ENCODE measurements around the gene CIDEB. TPM values are rescaled to one million over a fixed set of nuclear protein-coding genes. Genes with fewer than 3 reads are reported as not detected.

CIDEB gene
- total and polyA plus RNA-seq, 2 donors (not counting 1 experiment from before 2014, with no cell fraction given) = 26.2 to 32.8 TPM

GRCh38 chr14:24261969-24262327 lies 45.8 kb downstream of the CIDEB start:
- no peak overlapping the region for H3K4me3 Mint-ChIP-seq
- Histone ChIP-seq H3K36me3 (replicated peaks in 1 of 2; ENCODE audit: control extremely low read depth in 1 of 2, control insufficient read depth in 1 of 2, extremely low read depth in 1 of 2, insufficient read depth in 2 of 2, low read length in 1 of 2) (peaks cover 0 to 15% of the 10 kb centered on the region in 2 experiments), H4K20me1 (ENCODE audit: control insufficient read depth, insufficient read depth, low read length, poor library complexity, severe bottlenecking) (no peaks in the 10 kb centered on the region), H3K27ac (ENCODE audit: low read length in 2 of 2) (no peak overlapping the region), H3K9me3 (ENCODE audit: control extremely low read depth in 1 of 3, control insufficient read depth in 2 of 3, insufficient read depth in 1 of 3, low read length in 2 of 3) (no peaks in the 10 kb centered on the region), H3K27me3 (replicated peaks in 1 of 4; ENCODE audit: control extremely low read depth in 1 of 4, control insufficient read depth in 3 of 4, insufficient read depth in 4 of 4, low read length in 3 of 4) (no peaks in the 10 kb centered on the region), H2AFZ (ENCODE audit: insufficient read depth, low read depth, low read length, poor library complexity, severe bottlenecking) (no peak overlapping the region), H3K4me1 (ENCODE audit: control insufficient read depth in 2 of 2, insufficient read depth in 2 of 2, low read length in 2 of 2) (no peaks in the 10 kb centered on the region), H3K9ac (ENCODE audit: low read length) (no peak overlapping the region), H3K4me3 (ENCODE audit: control extremely low read depth in 1 of 5, extremely low read depth in 1 of 5, insufficient read depth in 1 of 5, low read depth in 2 of 5, low read length in 4 of 5) (no peak overlapping the region), H3K79me2 (ENCODE audit: control insufficient read depth, insufficient read depth, low read length) (no peaks in the 10 kb centered on the region), H3K4me2 (replicated peaks; ENCODE audit: low read depth, low read length, poor library complexity, severe bottlenecking) (no peak overlapping the region)
- intact Hi-C loops (cut with micrococcal nuclease) = no loop called here
- no peak for DNase-seq
- ChIA-PET POLR2A (no interaction called here), CTCF (interaction anchor here (0.7 to 0.9 kb wide), 3 partner anchors 9 to 31 kb away, joined by 3 read pairs; partner anchors contain the start of gene RABGGTA)
- H3K27ac Mint-ChIP-seq = no peak overlapping the region
- no peak for TF ChIP-seq CTCF (IDR thresholded peaks at IDR 0.05)
- TF ChIP-seq EZH2 (IDR thresholded peaks at IDR 0.05; ENCODE audit: borderline replicate concordance, insufficient read depth, low read depth, low read length, poor library complexity, severe bottlenecking) = no peak
- 95% methylated on average over 16 of the region's 19 CpGs for WGBS (ENCODE audit: insufficient coverage)
- no peak for ATAC-seq (ENCODE audit: low read depth)
- H3K9me3 Mint-ChIP-seq (ENCODE audit: insufficient read depth) = no peaks in the 10 kb centered on the region
- H3K27me3 Mint-ChIP-seq = no peaks in the 10 kb centered on the region
- no peaks in the 10 kb centered on the region for H3K4me1 Mint-ChIP-seq

DNA sequence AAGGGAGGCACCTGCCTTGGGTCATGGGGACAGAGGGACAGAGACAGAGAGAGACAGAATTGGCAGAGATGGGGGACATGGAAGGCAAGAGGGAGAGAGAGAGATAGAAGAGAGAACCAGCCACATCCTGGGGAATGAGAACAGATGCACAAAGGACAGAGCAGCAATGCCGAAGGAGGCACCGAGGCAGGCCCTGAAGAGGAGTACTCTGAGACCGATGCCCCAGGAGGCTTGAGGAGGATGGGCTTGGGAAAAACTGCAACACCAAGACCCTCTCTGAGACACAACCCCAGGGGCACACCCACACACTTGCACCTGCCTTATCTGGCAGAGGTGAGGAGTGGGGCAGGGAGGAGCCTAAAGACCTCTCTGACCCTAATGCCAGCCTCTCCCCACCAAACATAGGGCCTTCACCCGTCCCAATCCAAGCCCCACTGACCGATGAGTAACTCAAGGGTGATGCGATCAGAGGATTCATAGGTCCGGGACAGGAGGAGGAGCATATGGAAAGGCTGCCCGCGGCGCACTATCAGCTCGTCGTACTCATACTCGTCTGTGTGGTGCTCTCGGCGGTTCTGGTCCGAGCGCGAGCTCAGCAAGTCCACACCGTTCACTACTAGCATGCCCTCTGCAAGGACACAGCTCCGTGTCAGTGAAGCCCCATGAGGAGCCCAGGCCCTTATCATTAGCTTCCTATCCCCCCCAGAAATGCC lies 46.4 kb downstream of the CIDEB start:
- no peak overlapping the region for H3K27ac ChIP-seq (ENCODE audit: low read length in 2 of 2)
- no peaks in the 10 kb centered on the region for H3K27me3 ChIP-seq (replicated peaks in 1 of 4; ENCODE audit: control extremely low read depth in 1 of 4, control insufficient read depth in 3 of 4, insufficient read depth in 4 of 4, low read length in 3 of 4)
- H3K9ac ChIP-seq (ENCODE audit: low read length) = no peak overlapping the region
- H3K4me1 ChIP-seq (ENCODE audit: control insufficient read depth in 2 of 2, insufficient read depth in 2 of 2, low read length in 2 of 2) = no peaks in the 10 kb centered on the region
- no peaks in the 10 kb centered on the region for H3K9me3 Mint-ChIP-seq (ENCODE audit: insufficient read depth)
- intact Hi-C loops (cut with micrococcal nuclease) = no loop called here
- POLR2A ChIA-PET = no interaction called here
- WGBS (ENCODE audit: insufficient coverage) = over 99% methylated on average over 16 of the region's 20 CpGs
- H3K27me3 Mint-ChIP-seq = no peaks in the 10 kb centered on the region
- no peak overlapping the region for H3K4me3 Mint-ChIP-seq
- no peaks in the 10 kb centered on the region for H4K20me1 ChIP-seq (ENCODE audit: control insufficient read depth, insufficient read depth, low read length, poor library complexity, severe bottlenecking)
- H3K79me2 ChIP-seq (ENCODE audit: control insufficient read depth, insufficient read depth, low read length) = no peaks in the 10 kb centered on the region
- ATAC-seq (ENCODE audit: low read depth) (no peak), DNase-seq (no peak)
- no peak overlapping the region for H3K4me2 ChIP-seq (replicated peaks; ENCODE audit: low read depth, low read length, poor library complexity, severe bottlenecking)
- H3K36me3 ChIP-seq (replicated peaks in 1 of 2; ENCODE audit: control extremely low read depth in 1 of 2, control insufficient read depth in 1 of 2, extremely low read depth in 1 of 2, insufficient read depth in 2 of 2, low read length in 1 of 2) = peaks cover 0 to 10% of the 10 kb centered on the region in 2 experiments
- H3K9me3 ChIP-seq (ENCODE audit: control extremely low read depth in 1 of 3, control insufficient read depth in 2 of 3, insufficient read depth in 1 of 3, low read length in 2 of 3) = no peaks in the 10 kb centered on the region
- no peaks in the 10 kb centered on the region for H3K4me1 Mint-ChIP-seq
- CTCF ChIA-PET = interaction anchor here (0.7 to 0.9 kb wide), 3 partner anchors 10 to 31 kb away, joined by 3 read pairs; partner anchors contain the start of gene RABGGTA
- no peak for TF ChIP-seq CTCF (IDR thresholded peaks at IDR 0.05)
- no peak for TF ChIP-seq EZH2 (IDR thresholded peaks at IDR 0.05; ENCODE audit: borderline replicate concordance, insufficient read depth, low read depth, low read length, poor library complexity, severe bottlenecking)
- H3K27ac Mint-ChIP-seq = no peak overlapping the region
- H2AFZ ChIP-seq (ENCODE audit: insufficient read depth, low read depth, low read length, poor library complexity, severe bottlenecking) = no peak overlapping the region
- H3K4me3 ChIP-seq (ENCODE audit: control extremely low read depth in 1 of 5, extremely low read depth in 1 of 5, insufficient read depth in 1 of 5, low read depth in 2 of 5, low read length in 4 of 5) = no peak overlapping the region

Data from B cell (primary cell).